ENCODE data around the gene EEFSEC.

Gene EEFSEC

GRCh38 chr3:128187495-128187894 lies 34.2 kb downstream of the EEFSEC start:
- Histone ChIP-seq H3K27me3 (ENCODE audit: control insufficient read depth, insufficient read depth, low read length) (no peaks in the 10 kb centered on the region), H3K4me1 (ENCODE audit: control insufficient read depth, insufficient read depth, low read length) (no peaks in the 10 kb centered on the region), H3K9ac (ENCODE audit: low read depth, low read length) (no peak overlapping the region), H3K4me3 (ENCODE audit: low read depth, low read length) (no peak overlapping the region), H3K9me3 (ENCODE audit: control insufficient read depth, insufficient read depth, low read length) (no peaks in the 10 kb centered on the region), H3K27ac (ENCODE audit: low read depth, low read length) (no peak overlapping the region), H3K36me3 (ENCODE audit: control insufficient read depth, insufficient read depth, low read length) (no peaks in the 10 kb centered on the region)

DNA sequence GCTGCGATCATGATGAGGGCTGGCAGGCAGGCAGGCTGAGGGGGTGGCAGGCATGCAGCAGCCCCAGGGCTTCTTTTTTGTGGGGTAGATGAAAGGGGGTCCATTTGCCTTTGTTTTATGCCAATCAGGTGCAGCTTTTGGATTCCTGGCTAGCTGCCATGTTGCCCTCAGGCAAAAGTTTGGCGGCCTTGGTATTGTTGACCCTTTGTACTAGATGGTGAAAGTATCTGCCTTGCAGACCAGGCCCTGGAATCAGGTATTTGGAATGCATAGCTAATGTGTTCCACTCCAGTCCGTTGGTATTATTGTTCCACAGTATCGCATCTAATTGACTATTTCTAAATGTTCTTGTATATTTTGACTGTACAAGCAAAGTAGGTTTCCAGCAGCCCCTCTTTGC lies 35.0 kb downstream of the EEFSEC start:
- Histone ChIP-seq H3K9me3 (ENCODE audit: control insufficient read depth, insufficient read depth, low read length) (no peaks in the 10 kb centered on the region), H3K27me3 (ENCODE audit: control insufficient read depth, insufficient read depth, low read length) (no peaks in the 10 kb centered on the region), H3K4me3 (ENCODE audit: low read depth, low read length) (no peak overlapping the region), H3K27ac (ENCODE audit: low read depth, low read length) (no peak overlapping the region), H3K9ac (ENCODE audit: low read depth, low read length) (no peak overlapping the region), H3K36me3 (ENCODE audit: control insufficient read depth, insufficient read depth, low read length) (no peaks in the 10 kb centered on the region), H3K4me1 (ENCODE audit: control insufficient read depth, insufficient read depth, low read length) (no peaks in the 10 kb centered on the region)

DNA sequence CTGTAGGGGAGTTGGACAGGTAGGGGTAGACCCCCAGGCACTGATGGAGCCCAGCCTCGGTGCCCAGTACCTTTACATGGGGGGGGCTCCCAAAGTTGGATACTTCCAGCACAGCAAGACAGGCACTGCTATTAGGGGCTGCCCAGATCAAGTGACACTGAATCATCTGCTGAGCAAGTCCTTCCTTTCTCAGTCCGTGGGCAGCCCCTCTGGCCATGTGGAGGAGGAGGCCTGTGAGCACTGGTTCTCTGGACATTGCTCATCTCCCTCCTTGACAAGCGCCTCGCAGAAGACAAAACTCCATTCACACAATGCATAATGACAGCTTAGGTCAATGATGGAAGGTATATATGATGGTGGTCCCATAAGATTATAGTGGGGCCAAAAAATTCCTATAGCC lies 35.7 kb downstream of the EEFSEC start:
- Histone ChIP-seq H3K27me3 (ENCODE audit: control insufficient read depth, insufficient read depth, low read length) (no peaks in the 10 kb centered on the region), H3K4me1 (ENCODE audit: control insufficient read depth, insufficient read depth, low read length) (no peaks in the 10 kb centered on the region; the same call in 1 of the 2 replicates), H3K9ac (ENCODE audit: low read depth, low read length) (no peak overlapping the region), H3K27ac (ENCODE audit: low read depth, low read length) (no peak overlapping the region), H3K9me3 (ENCODE audit: control insufficient read depth, insufficient read depth, low read length) (no peaks in the 10 kb centered on the region), H3K36me3 (ENCODE audit: control insufficient read depth, insufficient read depth, low read length) (no peaks in the 10 kb centered on the region), H3K4me3 (ENCODE audit: low read depth, low read length) (no peak overlapping the region)

GRCh38 chr3:128190501-128190900 lies 37.2 kb downstream of the EEFSEC start:
- Histone ChIP-seq H3K4me3 (ENCODE audit: low read depth, low read length) (no peak overlapping the region), H3K27me3 (ENCODE audit: control insufficient read depth, insufficient read depth, low read length) (no peaks in the 10 kb centered on the region), H3K27ac (ENCODE audit: low read depth, low read length) (no peak overlapping the region), H3K9me3 (ENCODE audit: control insufficient read depth, insufficient read depth, low read length) (no peaks in the 10 kb centered on the region), H3K36me3 (ENCODE audit: control insufficient read depth, insufficient read depth, low read length) (no peaks in the 10 kb centered on the region), H3K9ac (ENCODE audit: low read depth, low read length) (no peak overlapping the region), H3K4me1 (ENCODE audit: control insufficient read depth, insufficient read depth, low read length) (no peaks in the 10 kb centered on the region; the same call in 1 of the 2 replicates)

- Histone ChIP-seq H3K4me3 (ENCODE audit: low read depth, low read length) (no peak overlapping the region), H3K4me1 (ENCODE audit: control insufficient read depth, insufficient read depth, low read length) (peaks cover 7% of the 10 kb centered on the region), H3K27ac (ENCODE audit: low read depth, low read length) (no peak overlapping the region), H3K27me3 (ENCODE audit: control insufficient read depth, insufficient read depth, low read length) (no peaks in the 10 kb centered on the region), H3K9ac (ENCODE audit: low read depth, low read length) (no peak overlapping the region), H3K36me3 (ENCODE audit: control insufficient read depth, insufficient read depth, low read length) (no peaks in the 10 kb centered on the region), H3K9me3 (ENCODE audit: control insufficient read depth, insufficient read depth, low read length) (no peaks in the 10 kb centered on the region)
Observed at GRCh38 chr3:128192131-128192530, 38.9 kb downstream of the EEFSEC start.

- H3K9me3 ChIP-seq (ENCODE audit: control insufficient read depth, insufficient read depth, low read length) = no peaks in the 10 kb centered on the region
- no peak overlapping the region for H3K27ac ChIP-seq (ENCODE audit: low read depth, low read length)
- H3K9ac ChIP-seq (ENCODE audit: low read depth, low read length) = no peak overlapping the region
- H3K36me3 ChIP-seq (ENCODE audit: control insufficient read depth, insufficient read depth, low read length) = no peaks in the 10 kb centered on the region
- no peaks in the 10 kb centered on the region for H3K27me3 ChIP-seq (ENCODE audit: control insufficient read depth, insufficient read depth, low read length)
- H3K4me1 ChIP-seq (ENCODE audit: control insufficient read depth, insufficient read depth, low read length) = peaks cover 11% of the 10 kb centered on the region
- no peak overlapping the region for H3K4me3 ChIP-seq (ENCODE audit: low read depth, low read length)
Observed at GRCh38 chr3:128193168-128193567, 39.9 kb downstream of the EEFSEC start.

DNA sequence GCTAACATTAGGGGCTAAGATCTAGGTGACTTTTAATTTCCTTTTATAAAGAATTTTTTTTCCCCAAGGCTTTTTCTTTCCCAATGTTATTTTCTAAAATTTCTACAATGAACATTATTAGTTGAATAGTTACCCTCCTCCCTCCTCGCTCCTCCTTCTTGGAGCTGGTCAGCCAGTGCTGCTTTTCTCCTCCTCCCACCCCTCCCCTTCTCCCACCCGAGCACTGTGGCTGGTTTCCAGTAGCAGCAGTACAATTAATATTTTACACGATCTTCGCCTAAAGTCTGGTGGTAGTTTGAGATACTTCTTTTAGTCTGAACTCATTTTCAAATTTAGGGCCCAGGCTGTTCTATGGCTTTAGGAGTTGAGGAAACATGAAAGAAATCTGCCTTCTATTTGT lies 41.6 kb downstream of the EEFSEC start:
- H3K27me3 ChIP-seq (ENCODE audit: control insufficient read depth, insufficient read depth, low read length) = no peaks in the 10 kb centered on the region
- H3K4me3 ChIP-seq (ENCODE audit: low read depth, low read length) = no peak overlapping the region
- no peaks in the 10 kb centered on the region for H3K36me3 ChIP-seq (ENCODE audit: control insufficient read depth, insufficient read depth, low read length)
- H3K27ac ChIP-seq (ENCODE audit: low read depth, low read length) = no peak overlapping the region
- no peaks in the 10 kb centered on the region for H3K9me3 ChIP-seq (ENCODE audit: control insufficient read depth, insufficient read depth, low read length)
- peaks cover 16% of the 10 kb centered on the region for H3K4me1 ChIP-seq (ENCODE audit: control insufficient read depth, insufficient read depth, low read length)
- H3K9ac ChIP-seq (ENCODE audit: low read depth, low read length) = no peak overlapping the region

DNA sequence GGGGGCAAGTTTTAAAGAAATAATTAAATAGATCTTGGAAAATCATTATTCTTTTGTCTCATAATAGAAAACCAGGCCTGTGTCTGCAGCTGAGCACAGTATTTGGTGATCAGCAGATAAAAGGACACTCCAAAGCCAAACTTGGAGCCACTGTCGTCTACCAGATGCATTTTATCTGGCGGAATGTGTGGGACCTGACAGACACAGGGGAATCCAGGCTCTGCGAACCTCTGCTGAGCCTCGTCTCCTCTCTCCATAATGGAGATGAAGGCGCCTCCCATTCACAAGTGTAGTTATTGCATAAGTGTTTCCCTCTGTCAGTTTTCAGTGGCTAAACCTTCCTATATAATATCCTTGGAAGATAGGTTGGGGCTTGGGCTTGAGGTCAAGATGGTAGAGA lies 42.1 kb downstream of the EEFSEC start:
- Histone ChIP-seq H3K4me1 (ENCODE audit: control insufficient read depth, insufficient read depth, low read length) (peaks cover 16% of the 10 kb centered on the region), H3K9me3 (ENCODE audit: control insufficient read depth, insufficient read depth, low read length) (no peaks in the 10 kb centered on the region), H3K36me3 (ENCODE audit: control insufficient read depth, insufficient read depth, low read length) (no peaks in the 10 kb centered on the region), H3K27ac (ENCODE audit: low read depth, low read length) (no peak overlapping the region), H3K9ac (ENCODE audit: low read depth, low read length) (no peak overlapping the region), H3K27me3 (ENCODE audit: control insufficient read depth, insufficient read depth, low read length) (no peaks in the 10 kb centered on the region), H3K4me3 (ENCODE audit: low read depth, low read length) (no peak overlapping the region)

DNA sequence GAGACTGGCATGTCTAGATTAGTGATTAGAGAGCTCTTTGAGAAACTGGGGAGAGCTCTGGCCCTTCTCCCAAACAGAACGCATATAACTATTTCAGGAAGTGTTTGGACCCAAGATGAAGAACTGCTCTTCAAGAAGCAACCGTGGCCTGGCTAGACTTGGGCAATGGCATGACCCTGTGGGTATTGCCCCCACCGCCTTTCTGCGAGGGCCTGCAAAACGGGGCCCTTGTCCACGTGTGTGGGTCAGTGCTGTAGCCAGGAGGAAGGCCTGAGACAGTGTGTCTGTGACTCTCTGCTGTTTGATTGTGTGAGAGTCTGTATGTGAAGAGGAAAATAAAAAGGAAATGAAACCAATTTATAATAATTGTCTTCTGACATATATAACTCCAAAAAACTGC lies 42.5 kb downstream of the EEFSEC start:
- Histone ChIP-seq H3K36me3 (ENCODE audit: control insufficient read depth, insufficient read depth, low read length) (no peaks in the 10 kb centered on the region), H3K27me3 (ENCODE audit: control insufficient read depth, insufficient read depth, low read length) (no peaks in the 10 kb centered on the region), H3K27ac (ENCODE audit: low read depth, low read length) (no peak overlapping the region), H3K4me3 (ENCODE audit: low read depth, low read length) (no peak overlapping the region), H3K9me3 (ENCODE audit: control insufficient read depth, insufficient read depth, low read length) (no peaks in the 10 kb centered on the region), H3K9ac (ENCODE audit: low read depth, low read length) (no peak overlapping the region), H3K4me1 (ENCODE audit: control insufficient read depth, insufficient read depth, low read length) (peaks cover 16% of the 10 kb centered on the region)

GRCh38 chr3:128196647-128197046 lies 43.4 kb downstream of the EEFSEC start:
- Histone ChIP-seq H3K27ac (ENCODE audit: low read depth, low read length) (no peak overlapping the region), H3K4me1 (ENCODE audit: control insufficient read depth, insufficient read depth, low read length) (peaks cover 16% of the 10 kb centered on the region), H3K9me3 (ENCODE audit: control insufficient read depth, insufficient read depth, low read length) (no peaks in the 10 kb centered on the region), H3K27me3 (ENCODE audit: control insufficient read depth, insufficient read depth, low read length) (no peaks in the 10 kb centered on the region), H3K4me3 (ENCODE audit: low read depth, low read length) (no peak overlapping the region), H3K36me3 (ENCODE audit: control insufficient read depth, insufficient read depth, low read length) (no peaks in the 10 kb centered on the region), H3K9ac (ENCODE audit: low read depth, low read length) (no peak overlapping the region)

DNA sequence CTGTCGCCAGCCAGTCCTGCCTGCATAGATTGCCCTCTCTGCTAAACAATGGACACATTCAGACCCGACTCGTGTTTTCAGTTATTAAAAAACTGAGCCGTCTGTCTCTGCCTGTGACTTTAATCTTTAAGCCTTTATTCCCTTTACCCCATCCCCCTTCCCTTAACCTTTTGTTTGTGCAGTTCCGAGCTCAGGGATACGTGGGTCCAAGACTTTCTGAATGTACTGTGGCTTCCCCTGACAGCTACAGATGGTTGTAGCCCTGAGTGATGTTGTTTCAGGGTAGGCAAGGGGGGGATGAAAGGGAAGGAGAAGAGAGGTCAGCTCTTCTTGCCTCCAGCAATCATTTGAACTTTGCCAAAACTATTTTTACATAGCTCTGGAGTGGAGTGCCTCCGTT lies 44.6 kb downstream of the EEFSEC start:
- Histone ChIP-seq H3K27me3 (ENCODE audit: control insufficient read depth, insufficient read depth, low read length) (no peaks in the 10 kb centered on the region), H3K27ac (ENCODE audit: low read depth, low read length) (no peak overlapping the region), H3K9ac (ENCODE audit: low read depth, low read length) (no peak overlapping the region), H3K4me1 (ENCODE audit: control insufficient read depth, insufficient read depth, low read length) (peaks cover 16% of the 10 kb centered on the region), H3K9me3 (ENCODE audit: control insufficient read depth, insufficient read depth, low read length) (no peaks in the 10 kb centered on the region), H3K36me3 (ENCODE audit: control insufficient read depth, insufficient read depth, low read length) (no peaks in the 10 kb centered on the region), H3K4me3 (ENCODE audit: low read depth, low read length) (no peak overlapping the region)

DNA sequence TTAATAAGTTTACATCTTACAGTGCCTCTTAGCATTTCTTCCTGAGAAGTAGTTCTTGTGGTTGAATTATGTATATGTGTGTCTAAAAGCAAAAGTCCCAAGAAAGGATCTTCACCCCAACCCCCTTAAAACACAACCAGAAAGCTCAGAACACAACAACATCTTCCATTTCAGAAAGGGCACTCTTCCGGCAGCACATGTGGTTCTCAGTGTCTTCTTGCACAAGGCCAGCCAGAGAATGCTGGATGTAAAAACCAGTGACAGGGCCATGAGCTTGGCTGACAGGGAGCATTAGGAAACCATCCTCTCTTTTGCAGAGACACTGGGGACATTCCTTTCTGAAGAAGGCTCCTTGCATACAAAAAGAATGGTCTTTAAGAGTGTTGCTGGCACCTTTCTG lies 45.0 kb downstream of the EEFSEC start:
- no peaks in the 10 kb centered on the region for H3K36me3 ChIP-seq (ENCODE audit: control insufficient read depth, insufficient read depth, low read length)
- H3K4me3 ChIP-seq (ENCODE audit: low read depth, low read length) = no peak overlapping the region
- H3K9ac ChIP-seq (ENCODE audit: low read depth, low read length) = no peak overlapping the region
- H3K4me1 ChIP-seq (ENCODE audit: control insufficient read depth, insufficient read depth, low read length) = peaks cover 16% of the 10 kb centered on the region
- H3K27ac ChIP-seq (ENCODE audit: low read depth, low read length) = no peak overlapping the region
- no peaks in the 10 kb centered on the region for H3K9me3 ChIP-seq (ENCODE audit: control insufficient read depth, insufficient read depth, low read length)
- no peaks in the 10 kb centered on the region for H3K27me3 ChIP-seq (ENCODE audit: control insufficient read depth, insufficient read depth, low read length)

Measured in HUES48 (cell line).